ENCODE data around the gene ZNF133.

The ZNF133 gene

DNA sequence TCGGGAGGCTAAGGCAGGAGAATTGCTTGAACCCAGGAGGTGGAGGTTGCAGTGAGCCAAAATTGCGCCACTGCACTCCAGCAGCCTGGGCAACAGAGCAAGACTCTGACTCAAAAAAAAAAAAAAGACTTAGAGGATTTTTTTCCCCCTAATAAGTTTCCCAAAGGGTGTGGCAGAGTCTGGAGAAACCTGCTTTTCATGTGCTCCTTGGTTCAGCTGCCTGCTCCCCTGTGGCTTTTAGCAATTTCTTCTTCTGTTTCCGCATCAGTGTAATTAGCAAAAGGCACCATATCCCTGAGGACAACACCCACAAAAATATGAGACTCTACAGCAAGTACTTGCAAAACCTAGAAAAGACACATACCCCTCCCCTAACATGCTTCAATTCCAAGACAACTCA is 28.6 kb upstream of the ZNF133 start (continued):
- TF ChIP-seq, protein P1, sequence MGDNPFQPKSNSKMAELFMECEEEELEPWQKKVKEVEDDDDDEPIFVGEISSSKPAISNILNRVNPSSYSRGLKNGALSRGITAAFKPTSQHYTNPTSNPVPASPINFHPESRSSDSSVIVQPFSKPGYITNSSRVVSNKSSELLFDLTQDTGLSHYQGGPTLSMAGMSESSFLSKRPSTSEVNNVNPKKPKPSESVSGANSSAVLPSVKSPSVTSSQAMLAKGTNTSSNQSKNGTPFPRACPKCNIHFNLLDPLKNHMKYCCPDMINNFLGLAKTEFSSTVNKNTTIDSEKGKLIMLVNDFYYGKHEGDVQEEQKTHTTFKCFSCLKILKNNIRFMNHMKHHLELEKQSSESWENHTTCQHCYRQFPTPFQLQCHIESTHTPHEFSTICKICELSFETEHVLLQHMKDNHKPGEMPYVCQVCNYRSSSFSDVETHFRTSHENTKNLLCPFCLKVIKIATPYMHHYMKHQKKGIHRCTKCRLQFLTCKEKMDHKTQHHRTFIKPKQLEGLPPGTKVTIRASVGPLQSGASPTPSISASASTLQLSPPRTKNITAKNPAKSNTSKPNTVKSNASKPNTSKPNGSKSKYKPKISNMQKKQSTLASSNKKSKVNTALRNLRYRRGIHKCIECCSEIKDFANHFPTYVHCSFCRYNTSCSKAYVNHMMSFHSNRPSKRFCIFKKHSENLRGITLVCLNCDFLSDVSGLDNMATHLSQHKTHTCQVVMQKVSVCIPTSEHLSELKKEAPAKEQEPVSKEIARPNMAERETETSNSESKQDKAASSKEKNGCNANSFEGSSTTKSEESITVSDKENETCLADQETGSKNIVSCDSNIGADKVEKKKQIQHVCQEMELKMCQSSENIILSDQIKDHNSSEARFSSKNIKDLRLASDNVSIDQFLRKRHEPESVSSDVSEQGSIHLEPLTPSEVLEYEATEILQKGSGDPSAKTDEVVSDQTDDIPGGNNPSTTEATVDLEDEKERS (tag by site-specific recombination; IDR thresholded peaks at IDR 0.05): no peak
- no peak for TF ChIP-seq ZNF530 (tag by site-specific recombination; IDR thresholded peaks at IDR 0.05; ENCODE audit: low read depth)
- no peak for TF ChIP-seq ZNF549 (tag by site-specific recombination; IDR thresholded peaks at IDR 0.05)
- no peak for TF ChIP-seq ZNF155 (tag by site-specific recombination; IDR thresholded peaks at IDR 0.05)

DNA sequence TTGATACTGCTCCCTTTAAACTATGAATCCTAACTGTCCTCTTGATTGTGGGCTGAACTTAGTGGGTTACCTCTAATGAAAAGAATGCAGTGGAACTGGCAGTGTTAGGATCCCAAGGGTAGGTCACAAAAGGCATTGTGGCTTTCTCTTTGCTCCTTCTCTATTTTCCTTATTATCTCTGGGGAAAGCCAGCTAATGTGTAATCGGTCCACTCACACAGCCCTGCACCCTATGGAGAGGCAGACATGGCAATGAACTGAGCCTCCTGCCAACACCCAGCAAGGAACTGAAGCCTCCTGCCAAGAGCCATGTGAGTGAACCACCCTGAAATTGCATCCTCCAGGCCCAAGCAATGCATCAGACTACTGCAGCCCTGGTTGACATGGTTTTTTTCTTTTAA is 24.6 kb upstream of the ZNF133 start:
- no peaks in the 10 kb centered on the region for H3K36me3 ChIP-seq (ENCODE audit: control insufficient read depth in 2 of 2, insufficient read depth in 1 of 2, low read length in 2 of 2)
- CTCF ChIA-PET: interaction anchor here (0.6 to 3.7 kb wide), 2 partner anchors 13 to 118 kb away, joined by 3 to 16 read pairs; no protein-coding TSS in a partner anchor
- no peak overlapping the region for H3K4me3 ChIP-seq (ENCODE audit: low read depth, low read length)
- TF ChIP-seq ZIC2 (tag by site-specific recombination; IDR thresholded peaks at IDR 0.05): peak; percentile 99
- no peak for TF ChIP-seq ZNF354C (tag by site-specific recombination; IDR thresholded peaks at IDR 0.05; ENCODE audit: borderline replicate concordance, low read depth)
- TF ChIP-seq, protein P2, sequence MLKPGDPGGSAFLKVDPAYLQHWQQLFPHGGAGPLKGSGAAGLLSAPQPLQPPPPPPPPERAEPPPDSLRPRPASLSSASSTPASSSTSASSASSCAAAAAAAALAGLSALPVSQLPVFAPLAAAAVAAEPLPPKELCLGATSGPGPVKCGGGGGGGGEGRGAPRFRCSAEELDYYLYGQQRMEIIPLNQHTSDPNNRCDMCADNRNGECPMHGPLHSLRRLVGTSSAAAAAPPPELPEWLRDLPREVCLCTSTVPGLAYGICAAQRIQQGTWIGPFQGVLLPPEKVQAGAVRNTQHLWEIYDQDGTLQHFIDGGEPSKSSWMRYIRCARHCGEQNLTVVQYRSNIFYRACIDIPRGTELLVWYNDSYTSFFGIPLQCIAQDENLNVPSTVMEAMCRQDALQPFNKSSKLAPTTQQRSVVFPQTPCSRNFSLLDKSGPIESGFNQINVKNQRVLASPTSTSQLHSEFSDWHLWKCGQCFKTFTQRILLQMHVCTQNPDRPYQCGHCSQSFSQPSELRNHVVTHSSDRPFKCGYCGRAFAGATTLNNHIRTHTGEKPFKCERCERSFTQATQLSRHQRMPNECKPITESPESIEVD (tag by site-specific recombination; IDR thresholded peaks at IDR 0.05): no peak
- POLR2A ChIA-PET: no interaction called here
- H3K27ac ChIP-seq (ENCODE audit: extremely low read depth, low read depth, low read length): no peak overlapping the region
- no peaks in the 10 kb centered on the region for H3K4me1 ChIP-seq (ENCODE audit: control insufficient read depth, insufficient read depth, low read length)
- no peaks in the 10 kb centered on the region for H3K9me3 ChIP-seq (ENCODE audit: control insufficient read depth, insufficient read depth, low read depth, low read length)

DNA sequence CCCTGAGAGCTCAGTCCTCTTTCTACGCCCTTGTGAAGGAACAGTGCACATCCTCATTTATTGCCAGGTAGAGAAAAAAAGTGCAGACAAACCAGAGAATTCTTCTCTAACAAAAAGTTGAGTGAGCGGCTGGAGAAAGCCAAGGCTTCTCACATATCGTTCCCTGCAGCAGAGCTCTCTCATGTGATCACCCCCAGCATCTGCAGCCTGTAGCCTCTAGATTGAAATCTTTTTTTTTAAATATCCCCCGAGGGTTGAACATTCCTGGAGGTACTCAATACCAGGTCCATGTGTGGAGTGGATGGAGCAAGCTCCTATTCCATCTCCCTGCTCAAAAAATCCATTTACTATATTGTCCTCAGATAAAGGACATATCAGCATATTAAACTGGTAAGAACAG is 22.9 kb upstream of the ZNF133 start:
- CTCF ChIA-PET: interaction anchor here (3.7 kb wide), 1 partner anchor 11 kb away, joined by 16 read pairs; no protein-coding TSS in a partner anchor
- no peak for TF ChIP-seq ZNF658 (tag by site-specific recombination; IDR thresholded peaks at IDR 0.05)
- Histone ChIP-seq H3K4me3 (ENCODE audit: low read depth, low read length) (no peak overlapping the region), H3K27ac (ENCODE audit: extremely low read depth, low read depth, low read length) (no peak overlapping the region), H3K36me3 (ENCODE audit: control insufficient read depth in 2 of 2, insufficient read depth in 1 of 2, low read length in 2 of 2) (no peaks in the 10 kb centered on the region), H3K4me1 (ENCODE audit: control insufficient read depth, insufficient read depth, low read length) (no peaks in the 10 kb centered on the region), H3K9me3 (ENCODE audit: control insufficient read depth, insufficient read depth, low read depth, low read length) (no peaks in the 10 kb centered on the region)
- POLR2A ChIA-PET: no interaction called here

DNA sequence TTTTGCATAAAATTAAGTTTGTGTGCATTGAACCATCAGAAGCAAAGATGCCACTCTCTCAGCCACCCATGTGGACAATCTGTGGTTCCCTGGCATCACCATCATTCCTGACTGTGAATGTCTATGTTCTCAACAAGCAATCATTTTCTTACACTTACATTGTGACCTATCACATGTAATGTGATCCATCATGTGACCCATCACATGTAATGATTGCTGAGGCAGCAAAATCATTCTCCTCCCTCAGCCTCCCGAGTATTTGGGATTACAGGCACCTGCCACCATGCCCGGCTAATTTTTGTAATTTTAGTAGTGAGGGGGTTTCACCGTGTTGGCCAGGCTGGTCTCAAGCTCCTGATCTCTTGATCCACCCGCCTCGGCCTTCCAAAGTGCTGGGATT is 22.0 kb upstream of the ZNF133 start:
- POLR2A ChIA-PET: no interaction called here
- H3K27ac ChIP-seq (ENCODE audit: extremely low read depth, low read depth, low read length): no peak overlapping the region
- CTCF ChIA-PET: interaction anchor here (2.4 kb wide), 1 partner anchor 10 kb away, joined by 12 read pairs; no protein-coding TSS in a partner anchor
- TF ChIP-seq ZNF19 (tag by site-specific recombination; IDR thresholded peaks at IDR 0.05; ENCODE audit: low read depth) (no peak), ZFP41 (tag by site-specific recombination; IDR thresholded peaks at IDR 0.05; ENCODE audit: borderline replicate concordance) (no peak), HOXD13 (CRISPR knock-in tag; IDR thresholded peaks at IDR 0.05; ENCODE audit: borderline replicate concordance) (no peak), ZNF175 (tag by site-specific recombination; IDR thresholded peaks at IDR 0.05) (no peak), HOXC10 (CRISPR knock-in tag; IDR thresholded peaks at IDR 0.05) (no peak), ZNF677 (tag by site-specific recombination; IDR thresholded peaks at IDR 0.05) (no peak)
- TF ChIP-seq, protein P3, sequence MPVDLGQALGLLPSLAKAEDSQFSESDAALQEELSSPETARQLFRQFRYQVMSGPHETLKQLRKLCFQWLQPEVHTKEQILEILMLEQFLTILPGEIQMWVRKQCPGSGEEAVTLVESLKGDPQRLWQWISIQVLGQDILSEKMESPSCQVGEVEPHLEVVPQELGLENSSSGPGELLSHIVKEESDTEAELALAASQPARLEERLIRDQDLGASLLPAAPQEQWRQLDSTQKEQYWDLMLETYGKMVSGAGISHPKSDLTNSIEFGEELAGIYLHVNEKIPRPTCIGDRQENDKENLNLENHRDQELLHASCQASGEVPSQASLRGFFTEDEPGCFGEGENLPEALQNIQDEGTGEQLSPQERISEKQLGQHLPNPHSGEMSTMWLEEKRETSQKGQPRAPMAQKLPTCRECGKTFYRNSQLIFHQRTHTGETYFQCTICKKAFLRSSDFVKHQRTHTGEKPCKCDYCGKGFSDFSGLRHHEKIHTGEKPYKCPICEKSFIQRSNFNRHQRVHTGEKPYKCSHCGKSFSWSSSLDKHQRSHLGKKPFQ (tag by site-specific recombination; IDR thresholded peaks at IDR 0.05): no peak
- no peaks in the 10 kb centered on the region for H3K4me1 ChIP-seq (ENCODE audit: control insufficient read depth, insufficient read depth, low read length)
- H3K4me3 ChIP-seq (ENCODE audit: low read depth, low read length): no peak overlapping the region
- H3K36me3 ChIP-seq (ENCODE audit: control insufficient read depth in 2 of 2, insufficient read depth in 1 of 2, low read length in 2 of 2): no peaks in the 10 kb centered on the region
- no peaks in the 10 kb centered on the region for H3K9me3 ChIP-seq (ENCODE audit: control insufficient read depth, insufficient read depth, low read depth, low read length)

Measured in HEK293 (cell line).